K562 (cell line): Measurements from ENCODE around the gene SELPLG. TPM values are rescaled to one million over a fixed set of nuclear protein-coding genes. Genes with fewer than 3 reads are reported as not detected.
A peak's percentile ranks its signal among the peaks of the same experiment; 100 is the strongest.

ENCODE experiments used
- ARID3A ChIP-seq: IDR thresholded peaks from 2 replicates; pipeline ENCODE4 v1.6.1; 2012; ENCODE audit warnings: low read depth, low read length, improper control_type of control experiment, borderline replicate concordance
- BRD4 ChIP-seq: fragments of 200-600 bp; sonication (generic); IDR thresholded peaks from 2 replicates; pipeline ENCODE4 v1.6.1; 2017; ENCODE audit warnings: inconsistent platforms
- CHD2 ChIP-seq: IDR thresholded peaks from 2 replicates; pipeline ENCODE4 v1.6.1; 2011; ENCODE audit warnings: low read depth, low read length
- FIP1L1 ChIP-seq: fragments of 200-400 bp; formaldehyde crosslinking; IDR thresholded peaks from 2 replicates; pipeline ENCODE4 v1.6.1; 2018; ENCODE audit warnings: mild to moderate bottlenecking, low read depth, low read length; ENCODE audit not compliant: poor library complexity, severe bottlenecking
- GABPB1 ChIP-seq: sonication (generic); formaldehyde crosslinking; IDR thresholded peaks from 2 replicates; pipeline ENCODE4 v1.8.0; 2022; ENCODE audit warnings: mild to moderate bottlenecking, missing genetic modification reagents
- GABPB2 ChIP-seq: fragments of 250-450 bp; sonication (Bioruptor Pico); conservative IDR thresholded peaks from 2 replicates; pipeline ENCODE4 v1.5.1; 2021; ENCODE audit warnings: mild to moderate bottlenecking
- HMGN3 ChIP-seq: IDR thresholded peaks from 2 replicates; pipeline ENCODE4 v1.6.1; 2011; ENCODE audit warnings: borderline replicate concordance, low read depth, mild to moderate bottlenecking, mixed read lengths, low read length; ENCODE audit not compliant: insufficient read length; ENCODE audit errors: extremely low read depth
- KDM4B ChIP-seq, 2 experiments: fragments of 450-650 bp in 1 of 2; sonication (generic) in 1 of 2; IDR thresholded peaks; 2 replicates each; pipeline ENCODE4 v1.6.1; 2016 to 2017; ENCODE audit warnings: borderline replicate concordance in 2 of 2, antibody characterized with exemption in 1 of 2, low read depth in 1 of 2, mild to moderate bottlenecking in 1 of 2
- MTA1 ChIP-seq: fragments of 450-650 bp; IDR thresholded peaks from 2 replicates; pipeline ENCODE4 v1.6.1; 2017; ENCODE audit warnings: borderline replicate concordance
- MTF1 ChIP-seq: fragments of 250-450 bp; sonication (Bioruptor Pico); IDR thresholded peaks from 2 replicates; pipeline ENCODE4 v1.9.0; 2021; ENCODE audit warnings: moderate library complexity, mild to moderate bottlenecking, inconsistent platforms, borderline replicate concordance
- NCOA2 ChIP-seq, 2 experiments: fragments of 450-650 bp; IDR thresholded peaks; 2 replicates each; pipeline ENCODE4 v1.6.1; 2018; ENCODE audit warnings: mild to moderate bottlenecking in 2 of 2, moderate library complexity in 1 of 2; ENCODE audit not compliant: partially characterized antibody in 2 of 2
- PTBP1 ChIP-seq: fragments of 200-400 bp; formaldehyde crosslinking; IDR thresholded peaks from 2 replicates; pipeline ENCODE4 v1.6.1; 2017; ENCODE audit warnings: low read depth, low read length
- RAD21 ChIP-seq, 2 experiments: fragments of 250-450 bp in 1 of 2; fragments of 450-650 bp in 1 of 2; sonication (Bioruptor Pico) in 1 of 2; formaldehyde crosslinking in 1 of 2; IDR thresholded peaks in 1 of 2; conservative IDR thresholded peaks in 1 of 2; 2 replicates each; pipeline versions ENCODE4 v1.4.0 to v1.8.0; 2020 to 2022; ENCODE audit warnings: mild to moderate bottlenecking in 2 of 2, moderate library complexity in 1 of 2
- RBM14 ChIP-seq: fragments of 200-400 bp; formaldehyde crosslinking; IDR thresholded peaks from 2 replicates; pipeline ENCODE4 v1.6.1; 2018; ENCODE audit warnings: low read depth, mild to moderate bottlenecking, low read length, moderate library complexity, borderline replicate concordance; ENCODE audit not compliant: insufficient read depth
- RBM34 ChIP-seq: fragments of 200-400 bp; formaldehyde crosslinking; IDR thresholded peaks from 2 replicates; pipeline ENCODE4 v1.6.1; 2018; ENCODE audit warnings: low read length, borderline replicate concordance; ENCODE audit not compliant: insufficient read depth
- RNF219 ChIP-seq: fragments of 250-450 bp; sonication (Bioruptor Pico); IDR thresholded peaks from 2 replicates; pipeline ENCODE4 v1.5.0; 2022; ENCODE audit warnings: mild to moderate bottlenecking
- SAP30 ChIP-seq: fragments of 200-600 bp; sonication (generic); IDR thresholded peaks from 2 replicates; pipeline ENCODE4 v1.6.1; 2012; ENCODE audit warnings: borderline replicate concordance, low read depth, mild to moderate bottlenecking, moderate library complexity, low read length, control low read depth, inconsistent platforms; ENCODE audit not compliant: insufficient read depth, poor library complexity, severe bottlenecking
- SRSF3 ChIP-seq: fragments of 200-400 bp; formaldehyde crosslinking; IDR thresholded peaks from 2 replicates; pipeline ENCODE4 v1.6.1; 2016; ENCODE audit warnings: mild to moderate bottlenecking, low read length, moderate library complexity; ENCODE audit not compliant: insufficient read depth
- ZNF431 ChIP-seq: sonication (generic); formaldehyde crosslinking; IDR thresholded peaks from 2 replicates; pipeline ENCODE4 v1.8.0; 2022; ENCODE audit warnings: mild to moderate bottlenecking, missing genetic modification reagents
- ZNF551 ChIP-seq: fragments of 250-450 bp; sonication (Bioruptor Pico); IDR thresholded peaks from 2 replicates; pipeline ENCODE4 v1.5.0; 2021; ENCODE audit warnings: mild to moderate bottlenecking, moderate library complexity
- ZNF586 ChIP-seq: fragments of 450-650 bp; formaldehyde crosslinking; conservative IDR thresholded peaks from 2 replicates; pipeline ENCODE4 v1.4.0; 2020; ENCODE audit warnings: mild to moderate bottlenecking, moderate library complexity
- ZNF639 ChIP-seq, 2 experiments: fragments of 200-800 bp in 1 of 2; sonication (Bioruptor generic) in 1 of 2; sonication (generic) in 1 of 2; formaldehyde crosslinking in 1 of 2; IDR thresholded peaks in 1 of 2; conservative IDR thresholded peaks in 1 of 2; 2 replicates each; pipeline versions ENCODE4 v1.5.0 to v1.6.1; 2016 to 2020; ENCODE audit warnings: missing compliant biosample characterization in 1 of 2, missing genetic modification characterization in 1 of 2, missing genetic modification reagents in 1 of 2
- polyA plus RNA-seq, 8 experiments: library from polyadenylated mRNA; depleted of rRNA in 4 of 8; stranded (reverse) in 5 of 8; unstranded in 3 of 8; fragments of >200 nt; fragmentation: Nextera tagmentation in 2 of 8; fragmentation: Illumina TruSeq in 1 of 8; extraction: Ambion mirVana in 2 of 8; extraction: Trizol in 1 of 8; gene quantifications; 2 replicates each; pipeline versions ENCODE4 v1.2.1 to v1.2.3, GENCODE V29; 2011 to 2014; ENCODE audit warnings: inconsistent platforms in 1 of 8, missing spikeins in 1 of 8
- total RNA-seq, 7 experiments: library from RNA; depleted of rRNA in 6 of 7; stranded (reverse); fragments of >200 nt in 6 of 7; fragmentation: Illumina TruSeq in 2 of 7; extraction: Trizol in 2 of 7; gene quantifications; 2 replicates each; pipeline versions ENCODE4 v1.2.1 to v1.2.3, GENCODE V29; 2011 to 2021; ENCODE audit warnings: low replicate concordance in 1 of 7

The SELPLG gene
- total and polyA plus RNA-seq, 9 of the 15 experiments (the other 6 are each of a cell fraction or from before 2014, with no cell fraction given): 0.22 to 10.2 (median 1.7) TPM

- TF ChIP-seq SRSF3 (no peak), ZNF431 (CRISPR knock-in tag) (no peak), FIP1L1 (no peak), RAD21 (CRISPR knock-in tag; conservative IDR thresholded peaks at IDR 0.05 in 1 of 2, IDR thresholded peaks at IDR 0.05 in 1 of 2) (peak in 1 of 2 experiments; percentile 68; a peak in 2 of 4 replicates), RBM34 (no peak), KDM4B (IDR thresholded peaks at IDR 0.05; ENCODE audit: borderline replicate concordance in 2 of 2, low read depth in 1 of 2) (no peak), ZNF639 (CRISPR knock-in tag; conservative IDR thresholded peaks at IDR 0.05 in 1 of 2, IDR thresholded peaks at IDR 0.05 in 1 of 2) (no peak), BRD4 (no peak), MTF1 (CRISPR knock-in tag) (no peak), ZNF551 (CRISPR knock-in tag) (no peak), CHD2 (no peak), GABPB2 (CRISPR knock-in tag) (no peak), HMGN3 (no peak), SAP30 (no peak), RNF219 (CRISPR knock-in tag) (no peak), ARID3A (no peak), ZNF586 (no peak), PTBP1 (no peak), NCOA2 (IDR thresholded peaks at IDR 0.05; ENCODE audit: partially characterized antibody in 2 of 2) (no peak), GABPB1 (CRISPR knock-in tag) (no peak), MTA1 (no peak), RBM14 (no peak)
Measured at GRCh38 chr12:108611884-108612415, 21.7 kb downstream of the SELPLG start (continued).
